Heart left ventricle (tissue), 16 donors: ENCODE data around the gene HK2. TPM values are rescaled to one million over a fixed set of nuclear protein-coding genes. Genes with fewer than 3 reads are reported as not detected.

ENCODE experiments used
- ATAC-seq, 4 donors: fragments of 200-7000 bp; cut with Tn5 transposase; one replicate each; pipeline ENCODE4 v1.9.1; 2020 to 2022; ENCODE audit warnings: moderate library complexity in 4 of 4, mild to moderate bottlenecking in 3 of 4, moderate number of reproducible peaks in 1 of 4
- DNase-seq, 5 donors: peaks; one replicate each; pipeline ENCODE4 v3.0.0-alpha.2; 2020
- H3K27ac ChIP-seq, 12 donors: fragments of 200-600 bp; sonication (generic) in 4 of 12; one replicate each; pipeline versions ENCODE4 v1.5.0 to v1.8.0; 2016 to 2022; ENCODE audit warnings: mild to moderate bottlenecking in 2 of 12
- H3K27me3 ChIP-seq, 9 donors: fragments of 200-600 bp; sonication (generic) in 2 of 9; one replicate each; pipeline versions ENCODE4 v1.5.1 to v1.8.0; 2016 to 2022; ENCODE audit warnings: mild to moderate bottlenecking in 3 of 9
- H3K36me3 ChIP-seq, 9 donors: fragments of 200-600 bp; sonication (generic) in 2 of 9; one replicate each; pipeline versions ENCODE4 v1.5.0 to v1.8.0; 2018 to 2022; ENCODE audit warnings: mild to moderate bottlenecking in 2 of 9
- H3K4me1 ChIP-seq, 12 donors: fragments of 200-600 bp; sonication (generic) in 4 of 12; one replicate each; pipeline versions ENCODE4 v1.5.0 to v1.8.0; 2016 to 2022; ENCODE audit warnings: mild to moderate bottlenecking in 3 of 12
- H3K4me3 ChIP-seq, 12 donors: fragments of 200-600 bp; sonication (generic) in 4 of 12; one replicate each; pipeline versions ENCODE4 v1.5.0 to v1.8.0; 2017 to 2022; ENCODE audit warnings: mild to moderate bottlenecking in 9 of 12, moderate library complexity in 4 of 12
- H3K9me3 ChIP-seq, 12 donors: fragments of 200-600 bp; sonication (generic) in 4 of 12; one replicate each; pipeline versions ENCODE4 v1.5.0 to v1.8.0; 2016 to 2022; ENCODE audit warnings: mild to moderate bottlenecking in 1 of 12
- CTCF ChIP-seq, 12 donors: fragments of 200-600 bp; sonication (generic) in 4 of 12; IDR thresholded peaks; one replicate each; pipeline versions ENCODE4 v1.5.0 to v1.8.0; 2018 to 2022; ENCODE audit warnings: antibody characterized with exemption in 12 of 12, mild to moderate bottlenecking in 5 of 12
- POLR2A ChIP-seq, 2 donors: fragments of 450-650 bp; IDR thresholded peaks; one replicate each; pipeline ENCODE4 v1.6.1; 2017; ENCODE audit warnings: antibody characterized with exemption in 2 of 2, mild to moderate bottlenecking in 2 of 2, moderate library complexity in 2 of 2
- WGBS, 4 donors: extraction: QIAGEN DNeasy Blood & Tissue Kit in 2 of 4; methylation state at CpG; one replicate each; pipeline versions ENCODE4 v1.1.5 to v1.1.7; 2013 to 2018; 5-methylcytosine and 5-hydroxymethylcytosine counted together
- intact Hi-C, 10 donors: fragments of 100-400 bp; cut with DNase I; formaldehyde crosslinking; loops; one replicate each; pipeline versions ENCODE4 v1.11.1 to v1.14.2; 2022
- polyA plus RNA-seq, 2 donors: library from polyadenylated mRNA; stranded (reverse); fragments of 200-250 nt; gene quantifications; one replicate each; pipeline ENCODE4 v1.2.3, GENCODE V29; 2013
- total RNA-seq, 9 donors: library from RNA; depleted of rRNA in 2 of 9; stranded (reverse); fragments of >200 nt in 2 of 9; fragmentation: NEBNext Ultra II Directional in 3 of 9; extraction: Animal tissue kit (Norgen Biotek cat#: 25700) in 3 of 9; gene quantifications; one replicate each; pipeline versions ENCODE4 v1.1.0 to v1.2.4, GENCODE V29; 2016 to 2023
- donor health status: ischemic (EF 13 %, LVEDD 7.1; RV severe dilation, severe dysfunction).
- donor health status: healthy with polysubstance abuse.
- donor health status: DM: no; HTN: yes; CAD: no.
- donor health status: DM: no; HTN: no; CAD: no.
- donor health status: ischemic (EF 25% LVEDD 6.9; RV normal size, moderate dysfunction).
- donor health status: ischemic (EF 25% LVEDD 5.7; RV mildly dilated, moderate dysfunction).
- donor health status: healthy.
- donor health status: DM: yes; HTN: yes; CAD: no.
- donor health status: ischemic (EF 35%, LVEDD 5.7; RV mildly dilated, moderate dysfunction).
- donor health status: nonischemic (EF 11% LVEDD 7.7; RV severe dilation, severe dysfunction).
- donor health status: DM: yes; HTN: yes; CAD: no.
- donor health status: PGD.
- donor health status: ischemic (EF 29% LVEDD 5.4; RV normal size, mild dysfunction).
- donor health status: nonischemic (EF 23%, LVEDD 6.1; RV moderate dilation, normal function).

HK2 gene
- total and polyA plus RNA-seq, 11 donors = 1.9 to 31.5 (median 16.3) TPM

- H3K27ac ChIP-seq = no peak overlapping the region
- intact Hi-C loops = no loop called here
- H3K27me3 ChIP-seq = no peaks in the 10 kb centered on the region
- peaks cover 0 to 89% (median 27%) of the 10 kb centered on the region in 9 donors for H3K36me3 ChIP-seq
- DNase-seq = no peak
- 73 to 75% (median 74%) methylated on average over 5 of the region's 5 CpGs for WGBS, 4 donors
- H3K4me1 ChIP-seq = peaks cover 0 to 3% (median 0%) of the 10 kb centered on the region in 12 donors
- no peaks in the 10 kb centered on the region for H3K9me3 ChIP-seq
- no peak for ATAC-seq
- TF ChIP-seq CTCF (IDR thresholded peaks at IDR 0.05) (no peak), POLR2A (IDR thresholded peaks at IDR 0.05) (no peak)
- H3K4me3 ChIP-seq = no peak overlapping the region
These were observed 47.2 kb downstream of the HK2 start for GRCh38 chr2:74881176-74881575.

GRCh38 chr2:74881626-74882298 is 47.8 kb downstream of the HK2 start:
- H3K4me3 ChIP-seq = no peak overlapping the region
- TF ChIP-seq POLR2A (IDR thresholded peaks at IDR 0.05) (no peak), CTCF (IDR thresholded peaks at IDR 0.05) (no peak)
- H3K27ac ChIP-seq = no peak overlapping the region
- intact Hi-C loops = no loop called here
- H3K9me3 ChIP-seq = no peaks in the 10 kb centered on the region
- ATAC-seq (no peak), DNase-seq (no peak)
- 90 to 92% (median 91%) methylated on average over 19 of the region's 19 CpGs for WGBS, 4 donors
- H3K36me3 ChIP-seq = peaks cover 0 to 94% (median 29%) of the 10 kb centered on the region in 9 donors
- H3K27me3 ChIP-seq = no peaks in the 10 kb centered on the region
- no peaks in the 10 kb centered on the region for H3K4me1 ChIP-seq

GRCh38 chr2:74882299-74882687 is 48.4 kb downstream of the HK2 start:
- peaks cover 0 to 94% (median 30%) of the 10 kb centered on the region in 9 donors for H3K36me3 ChIP-seq
- no peaks in the 10 kb centered on the region for H3K27me3 ChIP-seq
- intact Hi-C loops = no loop called here
- ATAC-seq (no peak), DNase-seq (no peak)
- no peak for TF ChIP-seq CTCF (IDR thresholded peaks at IDR 0.05)
- no peak for TF ChIP-seq POLR2A (IDR thresholded peaks at IDR 0.05)
- H3K4me3 ChIP-seq = no peak overlapping the region
- no peaks in the 10 kb centered on the region for H3K9me3 ChIP-seq
- H3K4me1 ChIP-seq = no peaks in the 10 kb centered on the region
- H3K27ac ChIP-seq = no peak overlapping the region
- 88 to 95% (median 94%) methylated on average over 4 of the region's 4 CpGs for WGBS, 4 donors

- H3K36me3 ChIP-seq = peaks cover 0 to 94% (median 35%) of the 10 kb centered on the region in 9 donors
- intact Hi-C loops = no loop called here
- H3K9me3 ChIP-seq = no peaks in the 10 kb centered on the region
- H3K4me1 ChIP-seq = no peaks in the 10 kb centered on the region
- TF ChIP-seq CTCF (IDR thresholded peaks at IDR 0.05) (no peak), POLR2A (IDR thresholded peaks at IDR 0.05) (no peak)
- no peak overlapping the region for H3K27ac ChIP-seq
- H3K27me3 ChIP-seq = no peaks in the 10 kb centered on the region
- no peak for ATAC-seq
- no peak overlapping the region for H3K4me3 ChIP-seq
- no peak for DNase-seq
- WGBS, 4 donors = 86 to 92% (median 92%) methylated on average over 5 to 6 of the region's 6 CpGs
These were observed 49.1 kb downstream of the HK2 start for GRCh38 chr2:74883011-74883410.
